SK-N-SH treated with all-trans-retinoic acid at 6 μM for 48 hours (cell line): Measurements from ENCODE around the gene KRT86.

Source experiments
- ATAC-seq: fragments of 200-7000 bp; cut with Tn5 transposase; 3 replicates; pipeline ENCODE4 v1.9.1; 2020; ENCODE audit warnings: mild to moderate bottlenecking, moderate library complexity
- BACH2 ChIP-seq: fragments of 250-450 bp; sonication (Bioruptor Pico); IDR thresholded peaks from 2 replicates; pipeline ENCODE4 v1.9.0; 2021; ENCODE audit warnings: mild to moderate bottlenecking, borderline replicate concordance
- CSDC2 ChIP-seq: fragments of 250-450 bp; sonication (Bioruptor Pico); IDR thresholded peaks from 2 replicates; pipeline ENCODE4 v1.5.0; 2020; ENCODE audit warnings: mild to moderate bottlenecking, moderate library complexity
- ESRRG ChIP-seq: fragments of 250-450 bp; sonication (Bioruptor Pico); IDR thresholded peaks from 2 replicates; pipeline ENCODE4 v1.6.1; 2021; ENCODE audit warnings: mild to moderate bottlenecking
- GLIS3 ChIP-seq: fragments of 250-450 bp; sonication (Bioruptor Pico); IDR thresholded peaks from 2 replicates; pipeline ENCODE4 v1.5.0; 2020; ENCODE audit warnings: mild to moderate bottlenecking, moderate library complexity
- ISL1 ChIP-seq: fragments of 250-450 bp; sonication (Bioruptor Pico); IDR thresholded peaks from 2 replicates; pipeline ENCODE4 v2.1.2; 2022; ENCODE audit warnings: mild to moderate bottlenecking, moderate library complexity
- OSR1 ChIP-seq: fragments of 250-450 bp; sonication (Bioruptor Pico); IDR thresholded peaks from 2 replicates; pipeline ENCODE4 v1.8.0; 2022; ENCODE audit warnings: moderate library complexity, mild to moderate bottlenecking, inconsistent platforms
- PPARA ChIP-seq: fragments of 250-450 bp; sonication (Bioruptor Pico); IDR thresholded peaks from 2 replicates; pipeline ENCODE4 v1.5.0; 2020; ENCODE audit warnings: mild to moderate bottlenecking, borderline replicate concordance
- RARB ChIP-seq: fragments of 250-450 bp; sonication (Bioruptor Pico); IDR thresholded peaks from 2 replicates; pipeline ENCODE4 v1.8.0; 2021; ENCODE audit warnings: mild to moderate bottlenecking, moderate library complexity
- TCF4 ChIP-seq: fragments of 250-450 bp; sonication (Bioruptor Pico); IDR thresholded peaks from 2 replicates; pipeline ENCODE4 v1.8.0; 2021; ENCODE audit warnings: mild to moderate bottlenecking, moderate library complexity, borderline replicate concordance
- TOX ChIP-seq: fragments of 250-450 bp; sonication (Bioruptor Pico); IDR thresholded peaks from 2 replicates; pipeline ENCODE4 v1.8.0; 2021; ENCODE audit warnings: mild to moderate bottlenecking, moderate library complexity, borderline replicate concordance
- ZC3H10 ChIP-seq: fragments of 250-450 bp; sonication (Bioruptor Pico); IDR thresholded peaks from 2 replicates; pipeline ENCODE4 v1.5.1; 2021; ENCODE audit warnings: mild to moderate bottlenecking, moderate library complexity
- ZFP3 ChIP-seq: fragments of 250-450 bp; sonication (Bioruptor Pico); IDR thresholded peaks from 2 replicates; pipeline ENCODE4 v1.5.0; 2020; ENCODE audit warnings: mild to moderate bottlenecking, moderate library complexity
- ZFP30 ChIP-seq: fragments of 450-650 bp; formaldehyde crosslinking; IDR thresholded peaks from 2 replicates; pipeline ENCODE4 v1.5.0; 2022; ENCODE audit warnings: mild to moderate bottlenecking, moderate library complexity
- ZNF565 ChIP-seq: fragments of 450-650 bp; formaldehyde crosslinking; conservative IDR thresholded peaks from 2 replicates; pipeline ENCODE4 v1.5.0; 2020; ENCODE audit warnings: low read depth, mild to moderate bottlenecking, moderate library complexity
- ZNF70 ChIP-seq: fragments of 450-650 bp; formaldehyde crosslinking; IDR thresholded peaks from 2 replicates; pipeline ENCODE4 v1.5.0; 2020; ENCODE audit warnings: mild to moderate bottlenecking, moderate library complexity
- ZNF8 ChIP-seq: fragments of 450-650 bp; formaldehyde crosslinking; IDR thresholded peaks from 2 replicates; pipeline ENCODE4 v1.5.0; 2020; ENCODE audit warnings: mild to moderate bottlenecking, moderate library complexity
- TF ChIP-seq, protein P1 (sequence below): fragments of 250-450 bp; sonication (Bioruptor Pico); IDR thresholded peaks from 2 replicates; pipeline ENCODE4 v1.5.1; 2021; ENCODE audit warnings: mild to moderate bottlenecking, moderate library complexity
- TF ChIP-seq, protein P2 (sequence below): fragments of 250-450 bp; sonication (Bioruptor Pico); IDR thresholded peaks from 2 replicates; pipeline ENCODE4 v1.5.0; 2020; ENCODE audit warnings: mild to moderate bottlenecking, moderate library complexity
- TF ChIP-seq, protein P3 (sequence below): fragments of 250-450 bp; sonication (Bioruptor Pico); IDR thresholded peaks from 2 replicates; pipeline ENCODE4 v1.8.0; 2020; ENCODE audit warnings: mild to moderate bottlenecking, moderate library complexity, borderline replicate concordance
- TF ChIP-seq, protein P4 (sequence below): fragments of 250-450 bp; sonication (Bioruptor Pico); IDR thresholded peaks from 2 replicates; pipeline ENCODE4 v1.8.0; 2021; ENCODE audit warnings: low read depth, mild to moderate bottlenecking, moderate library complexity, borderline replicate concordance
- TF ChIP-seq, protein P5 (sequence below): fragments of 250-450 bp; sonication (Bioruptor Pico); IDR thresholded peaks from 2 replicates; pipeline ENCODE4 v1.5.1; 2020; ENCODE audit warnings: low read depth, mild to moderate bottlenecking, moderate library complexity

KRT86 gene

DNA sequence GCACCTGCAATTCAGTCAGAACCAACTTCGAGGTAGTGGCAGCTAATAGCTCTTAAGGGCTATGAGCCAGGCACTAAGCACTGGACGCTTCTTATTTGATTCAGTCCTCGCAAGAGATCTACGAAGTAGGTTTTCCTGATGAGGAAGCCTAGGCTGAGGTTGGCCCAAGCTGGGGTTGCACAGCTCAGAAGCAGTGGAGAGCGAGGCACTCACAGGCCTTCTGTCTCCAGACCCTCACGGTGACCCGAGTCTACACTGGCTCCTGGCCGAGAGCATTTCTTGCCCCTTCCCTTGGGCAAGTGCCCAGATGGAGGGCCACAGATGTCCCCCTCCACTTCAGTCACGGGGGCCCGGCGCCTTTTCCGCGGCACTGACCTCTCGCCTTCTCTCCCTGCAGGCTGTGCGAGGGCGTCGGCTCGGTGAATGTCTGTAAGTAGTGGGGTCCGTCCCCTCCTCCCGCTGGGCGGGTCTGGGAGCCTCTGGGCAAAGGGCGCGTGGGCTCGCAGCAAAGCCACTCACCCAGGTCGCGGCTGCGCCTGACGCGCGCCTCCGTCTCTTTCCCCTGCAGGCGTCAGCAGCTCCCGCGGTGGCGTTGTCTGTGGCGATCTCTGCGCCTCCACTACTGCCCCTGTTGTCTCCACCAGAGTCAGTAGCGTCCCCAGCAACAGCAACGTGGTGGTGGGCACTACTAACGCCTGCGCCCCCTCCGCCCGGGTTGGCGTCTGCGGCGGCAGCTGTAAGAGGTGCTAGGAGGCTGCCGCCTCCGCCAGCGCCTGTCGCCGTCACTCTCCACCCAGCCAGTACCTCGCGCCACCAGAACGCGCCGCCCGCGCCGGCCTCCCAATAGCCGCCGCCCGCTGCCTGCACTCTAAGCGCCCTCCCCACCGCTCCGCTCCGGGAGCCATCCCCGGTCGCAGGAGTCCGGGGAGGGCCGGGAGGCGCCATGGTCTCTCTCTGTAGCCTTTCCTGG is 33.7 kb downstream of the KRT86 start:
- ATAC-seq: peak; percentile 76
- TF ChIP-seq ESRRG (CRISPR knock-in tag): no peak
- TF ChIP-seq TOX (CRISPR knock-in tag): no peak
- TF ChIP-seq, protein P1, sequence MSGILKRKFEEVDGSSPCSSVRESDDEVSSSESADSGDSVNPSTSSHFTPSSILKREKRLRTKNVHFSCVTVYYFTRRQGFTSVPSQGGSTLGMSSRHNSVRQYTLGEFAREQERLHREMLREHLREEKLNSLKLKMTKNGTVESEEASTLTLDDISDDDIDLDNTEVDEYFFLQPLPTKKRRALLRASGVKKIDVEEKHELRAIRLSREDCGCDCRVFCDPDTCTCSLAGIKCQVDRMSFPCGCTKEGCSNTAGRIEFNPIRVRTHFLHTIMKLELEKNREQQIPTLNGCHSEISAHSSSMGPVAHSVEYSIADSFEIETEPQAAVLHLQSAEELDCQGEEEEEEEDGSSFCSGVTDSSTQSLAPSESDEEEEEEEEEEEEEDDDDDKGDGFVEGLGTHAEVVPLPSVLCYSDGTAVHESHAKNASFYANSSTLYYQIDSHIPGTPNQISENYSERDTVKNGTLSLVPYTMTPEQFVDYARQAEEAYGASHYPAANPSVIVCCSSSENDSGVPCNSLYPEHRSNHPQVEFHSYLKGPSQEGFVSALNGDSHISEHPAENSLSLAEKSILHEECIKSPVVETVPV: no peak
- no peak for TF ChIP-seq ZNF565
- no peak for TF ChIP-seq ISL1 (CRISPR knock-in tag)
- TF ChIP-seq, protein P2, sequence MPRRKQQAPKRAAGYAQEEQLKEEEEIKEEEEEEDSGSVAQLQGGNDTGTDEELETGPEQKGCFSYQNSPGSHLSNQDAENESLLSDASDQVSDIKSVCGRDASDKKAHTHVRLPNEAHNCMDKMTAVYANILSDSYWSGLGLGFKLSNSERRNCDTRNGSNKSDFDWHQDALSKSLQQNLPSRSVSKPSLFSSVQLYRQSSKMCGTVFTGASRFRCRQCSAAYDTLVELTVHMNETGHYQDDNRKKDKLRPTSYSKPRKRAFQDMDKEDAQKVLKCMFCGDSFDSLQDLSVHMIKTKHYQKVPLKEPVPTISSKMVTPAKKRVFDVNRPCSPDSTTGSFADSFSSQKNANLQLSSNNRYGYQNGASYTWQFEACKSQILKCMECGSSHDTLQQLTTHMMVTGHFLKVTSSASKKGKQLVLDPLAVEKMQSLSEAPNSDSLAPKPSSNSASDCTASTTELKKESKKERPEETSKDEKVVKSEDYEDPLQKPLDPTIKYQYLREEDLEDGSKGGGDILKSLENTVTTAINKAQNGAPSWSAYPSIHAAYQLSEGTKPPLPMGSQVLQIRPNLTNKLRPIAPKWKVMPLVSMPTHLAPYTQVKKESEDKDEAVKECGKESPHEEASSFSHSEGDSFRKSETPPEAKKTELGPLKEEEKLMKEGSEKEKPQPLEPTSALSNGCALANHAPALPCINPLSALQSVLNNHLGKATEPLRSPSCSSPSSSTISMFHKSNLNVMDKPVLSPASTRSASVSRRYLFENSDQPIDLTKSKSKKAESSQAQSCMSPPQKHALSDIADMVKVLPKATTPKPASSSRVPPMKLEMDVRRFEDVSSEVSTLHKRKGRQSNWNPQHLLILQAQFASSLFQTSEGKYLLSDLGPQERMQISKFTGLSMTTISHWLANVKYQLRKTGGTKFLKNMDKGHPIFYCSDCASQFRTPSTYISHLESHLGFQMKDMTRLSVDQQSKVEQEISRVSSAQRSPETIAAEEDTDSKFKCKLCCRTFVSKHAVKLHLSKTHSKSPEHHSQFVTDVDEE (CRISPR knock-in tag): no peak; the same call in 1 of the 2 replicates
- no peak for TF ChIP-seq RARB
- no peak for TF ChIP-seq BACH2 (CRISPR knock-in tag)
- TF ChIP-seq ZFP30: no peak
- TF ChIP-seq, protein P3, sequence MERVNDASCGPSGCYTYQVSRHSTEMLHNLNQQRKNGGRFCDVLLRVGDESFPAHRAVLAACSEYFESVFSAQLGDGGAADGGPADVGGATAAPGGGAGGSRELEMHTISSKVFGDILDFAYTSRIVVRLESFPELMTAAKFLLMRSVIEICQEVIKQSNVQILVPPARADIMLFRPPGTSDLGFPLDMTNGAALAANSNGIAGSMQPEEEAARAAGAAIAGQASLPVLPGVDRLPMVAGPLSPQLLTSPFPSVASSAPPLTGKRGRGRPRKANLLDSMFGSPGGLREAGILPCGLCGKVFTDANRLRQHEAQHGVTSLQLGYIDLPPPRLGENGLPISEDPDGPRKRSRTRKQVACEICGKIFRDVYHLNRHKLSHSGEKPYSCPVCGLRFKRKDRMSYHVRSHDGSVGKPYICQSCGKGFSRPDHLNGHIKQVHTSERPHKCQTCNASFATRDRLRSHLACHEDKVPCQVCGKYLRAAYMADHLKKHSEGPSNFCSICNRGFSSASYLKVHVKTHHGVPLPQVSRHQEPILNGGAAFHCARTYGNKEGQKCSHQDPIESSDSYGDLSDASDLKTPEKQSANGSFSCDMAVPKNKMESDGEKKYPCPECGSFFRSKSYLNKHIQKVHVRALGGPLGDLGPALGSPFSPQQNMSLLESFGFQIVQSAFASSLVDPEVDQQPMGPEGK (CRISPR knock-in tag): no peak
- no peak for TF ChIP-seq ZNF8 (CRISPR knock-in tag)
- no peak for TF ChIP-seq GLIS3 (CRISPR knock-in tag)

DNA sequence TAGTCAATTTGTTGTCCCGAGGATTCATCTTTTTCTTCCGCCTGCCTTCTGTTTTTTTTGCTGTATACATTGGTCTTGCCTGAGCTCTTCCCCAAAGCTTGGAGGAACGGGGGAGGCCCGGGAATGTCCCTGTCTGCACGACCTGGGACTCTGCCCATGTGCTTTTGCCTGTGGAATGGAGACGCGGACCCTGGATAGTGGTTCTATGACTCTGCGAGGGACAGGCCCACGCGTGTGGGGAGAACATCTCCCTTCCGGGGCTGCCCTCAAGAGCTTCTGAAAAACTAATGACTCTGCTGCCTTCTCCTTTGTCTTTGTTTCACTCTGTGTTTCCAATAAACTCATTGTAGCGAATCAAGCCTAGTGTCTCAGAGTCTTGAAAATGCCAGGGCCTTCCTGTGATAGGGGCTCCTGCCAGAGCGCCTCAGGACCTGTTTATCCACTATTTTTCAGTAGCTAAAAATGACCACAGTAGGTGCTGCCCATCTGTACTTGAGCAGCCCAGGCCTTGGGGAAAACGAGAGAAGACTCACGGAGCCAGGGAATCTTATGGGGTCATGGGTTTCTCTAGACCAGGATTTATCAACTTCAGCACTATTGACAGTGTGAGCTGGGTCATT is 34.5 kb downstream of the KRT86 start:
- TF ChIP-seq PPARA (CRISPR knock-in tag) (no peak), ZNF70 (CRISPR knock-in tag) (no peak), ZFP30 (no peak), ZC3H10 (CRISPR knock-in tag) (no peak), GLIS3 (CRISPR knock-in tag) (no peak), ZFP3 (no peak), CSDC2 (CRISPR knock-in tag) (no peak), ZNF565 (no peak), ESRRG (CRISPR knock-in tag) (no peak), BACH2 (CRISPR knock-in tag) (no peak), OSR1 (no peak), RARB (no peak), TCF4 (CRISPR knock-in tag) (no peak)
- TF ChIP-seq, protein P2 (CRISPR knock-in tag): no peak
- TF ChIP-seq, protein P4, sequence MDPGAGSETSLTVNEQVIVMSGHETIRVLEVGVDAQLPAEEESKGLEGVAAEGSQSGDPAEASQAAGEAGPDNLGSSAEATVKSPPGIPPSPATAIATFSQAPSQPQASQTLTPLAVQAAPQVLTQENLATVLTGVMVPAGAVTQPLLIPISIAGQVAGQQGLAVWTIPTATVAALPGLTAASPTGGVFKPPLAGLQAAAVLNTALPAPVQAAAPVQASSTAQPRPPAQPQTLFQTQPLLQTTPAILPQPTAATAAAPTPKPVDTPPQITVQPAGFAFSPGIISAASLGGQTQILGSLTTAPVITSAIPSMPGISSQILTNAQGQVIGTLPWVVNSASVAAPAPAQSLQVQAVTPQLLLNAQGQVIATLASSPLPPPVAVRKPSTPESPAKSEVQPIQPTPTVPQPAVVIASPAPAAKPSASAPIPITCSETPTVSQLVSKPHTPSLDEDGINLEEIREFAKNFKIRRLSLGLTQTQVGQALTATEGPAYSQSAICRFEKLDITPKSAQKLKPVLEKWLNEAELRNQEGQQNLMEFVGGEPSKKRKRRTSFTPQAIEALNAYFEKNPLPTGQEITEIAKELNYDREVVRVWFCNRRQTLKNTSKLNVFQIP (CRISPR knock-in tag): no peak
- TF ChIP-seq, protein P5, sequence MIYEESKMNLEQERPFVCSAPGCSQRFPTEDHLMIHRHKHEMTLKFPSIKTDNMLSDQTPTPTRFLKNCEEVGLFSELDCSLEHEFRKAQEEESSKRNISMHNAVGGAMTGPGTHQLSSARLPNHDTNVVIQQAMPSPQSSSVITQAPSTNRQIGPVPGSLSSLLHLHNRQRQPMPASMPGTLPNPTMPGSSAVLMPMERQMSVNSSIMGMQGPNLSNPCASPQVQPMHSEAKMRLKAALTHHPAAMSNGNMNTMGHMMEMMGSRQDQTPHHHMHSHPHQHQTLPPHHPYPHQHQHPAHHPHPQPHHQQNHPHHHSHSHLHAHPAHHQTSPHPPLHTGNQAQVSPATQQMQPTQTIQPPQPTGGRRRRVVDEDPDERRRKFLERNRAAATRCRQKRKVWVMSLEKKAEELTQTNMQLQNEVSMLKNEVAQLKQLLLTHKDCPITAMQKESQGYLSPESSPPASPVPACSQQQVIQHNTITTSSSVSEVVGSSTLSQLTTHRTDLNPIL (CRISPR knock-in tag): no peak
- TF ChIP-seq, protein P1: no peak
- TF ChIP-seq, all 23 proteins: peak for 0
- ATAC-seq: no peak
